ENCODE data around the gene NAV2.

The NAV2 gene

GRCh38 chr11:19933801-19934488, 221.3 kb downstream of the NAV2 start:
- H3K27ac ChIP-seq (ENCODE audit: low read depth in 2 of 2, low read length in 2 of 2) = no peak overlapping the region

GRCh38 chr11:19934828-19935259, 222.2 kb downstream of the NAV2 start:
- Histone ChIP-seq H3K9me3 (ENCODE audit: control insufficient read depth in 2 of 2, low read length in 2 of 2) (no peaks in the 10 kb centered on the region), H3K27me3 (ENCODE audit: control insufficient read depth in 2 of 2, insufficient read depth in 2 of 2, low read length in 2 of 2) (no peaks in the 10 kb centered on the region), H3K27ac (ENCODE audit: low read depth in 2 of 2, low read length in 2 of 2) (no peak overlapping the region), H3K4me3 (ENCODE audit: low read length in 2 of 2) (no peak overlapping the region), H3K9ac (ENCODE audit: low read depth in 1 of 2, low read length in 2 of 2) (no peak overlapping the region), H3K4me1 (ENCODE audit: control insufficient read depth in 2 of 2, insufficient read depth in 2 of 2, low read length in 2 of 2) (no peaks in the 10 kb centered on the region), H3K36me3 (ENCODE audit: control insufficient read depth in 2 of 2, insufficient read depth in 2 of 2, low read length in 2 of 2) (peaks cover 0 to 3% of the 10 kb centered on the region in 2 donors)

More at GRCh38 chr11:19933801-19934488, 221.3 kb downstream of the NAV2 start:
- H3K9ac ChIP-seq (ENCODE audit: low read depth in 1 of 2, low read length in 2 of 2) = no peak overlapping the region
- no peak overlapping the region for H3K4me3 ChIP-seq (ENCODE audit: low read length in 2 of 2)
- no peaks in the 10 kb centered on the region for H3K9me3 ChIP-seq (ENCODE audit: control insufficient read depth in 2 of 2, low read length in 2 of 2)
- no peaks in the 10 kb centered on the region for H3K27me3 ChIP-seq (ENCODE audit: control insufficient read depth in 2 of 2, insufficient read depth in 2 of 2, low read length in 2 of 2)
- H3K36me3 ChIP-seq (ENCODE audit: control insufficient read depth in 2 of 2, insufficient read depth in 2 of 2, low read length in 2 of 2) = peaks cover 0 to 3% of the 10 kb centered on the region in 2 donors
- H3K4me1 ChIP-seq (ENCODE audit: control insufficient read depth in 2 of 2, insufficient read depth in 2 of 2, low read length in 2 of 2) = no peaks in the 10 kb centered on the region

GRCh38 chr11:19935507-19935906, 222.9 kb downstream of the NAV2 start:
- Histone ChIP-seq H3K27ac (ENCODE audit: low read depth in 2 of 2, low read length in 2 of 2) (no peak overlapping the region), H3K9me3 (ENCODE audit: control insufficient read depth in 2 of 2, low read length in 2 of 2) (no peaks in the 10 kb centered on the region), H3K9ac (ENCODE audit: low read depth in 1 of 2, low read length in 2 of 2) (no peak overlapping the region), H3K4me3 (ENCODE audit: low read length in 2 of 2) (no peak overlapping the region), H3K4me1 (ENCODE audit: control insufficient read depth in 2 of 2, insufficient read depth in 2 of 2, low read length in 2 of 2) (no peaks in the 10 kb centered on the region), H3K27me3 (ENCODE audit: control insufficient read depth in 2 of 2, insufficient read depth in 2 of 2, low read length in 2 of 2) (no peaks in the 10 kb centered on the region), H3K36me3 (ENCODE audit: control insufficient read depth in 2 of 2, insufficient read depth in 2 of 2, low read length in 2 of 2) (peaks cover 1 to 3% of the 10 kb centered on the region in 2 donors)

- Histone ChIP-seq H3K9ac (ENCODE audit: low read depth in 1 of 2, low read length in 2 of 2) (no peak overlapping the region), H3K9me3 (ENCODE audit: control insufficient read depth in 2 of 2, low read length in 2 of 2) (no peaks in the 10 kb centered on the region), H3K27ac (ENCODE audit: low read depth in 2 of 2, low read length in 2 of 2) (no peak overlapping the region), H3K36me3 (ENCODE audit: control insufficient read depth in 2 of 2, insufficient read depth in 2 of 2, low read length in 2 of 2) (peaks cover 3 to 5% of the 10 kb centered on the region in 2 donors), H3K27me3 (ENCODE audit: control insufficient read depth in 2 of 2, insufficient read depth in 2 of 2, low read length in 2 of 2) (no peaks in the 10 kb centered on the region), H3K4me1 (ENCODE audit: control insufficient read depth in 2 of 2, insufficient read depth in 2 of 2, low read length in 2 of 2) (no peaks in the 10 kb centered on the region), H3K4me3 (ENCODE audit: low read length in 2 of 2) (no peak overlapping the region)
Observed at GRCh38 chr11:19936461-19936860, 223.8 kb downstream of the NAV2 start.

- no peaks in the 10 kb centered on the region for H3K9me3 ChIP-seq (ENCODE audit: control insufficient read depth in 2 of 2, low read length in 2 of 2)
- no peaks in the 10 kb centered on the region for H3K27me3 ChIP-seq (ENCODE audit: control insufficient read depth in 2 of 2, insufficient read depth in 2 of 2, low read length in 2 of 2)
- H3K4me3 ChIP-seq (ENCODE audit: low read length in 2 of 2) = no peak overlapping the region
- no peak overlapping the region for H3K27ac ChIP-seq (ENCODE audit: low read depth in 2 of 2, low read length in 2 of 2)
- H3K36me3 ChIP-seq (ENCODE audit: control insufficient read depth in 2 of 2, insufficient read depth in 2 of 2, low read length in 2 of 2) = peaks cover 3 to 5% of the 10 kb centered on the region in 2 donors
- H3K4me1 ChIP-seq (ENCODE audit: control insufficient read depth in 2 of 2, insufficient read depth in 2 of 2, low read length in 2 of 2) = no peaks in the 10 kb centered on the region
- no peak overlapping the region for H3K9ac ChIP-seq (ENCODE audit: low read depth in 1 of 2, low read length in 2 of 2)
Observed at GRCh38 chr11:19938169-19938856, 225.7 kb downstream of the NAV2 start.

- H3K27me3 ChIP-seq (ENCODE audit: control insufficient read depth in 2 of 2, insufficient read depth in 2 of 2, low read length in 2 of 2) = no peaks in the 10 kb centered on the region
- no peak overlapping the region for H3K27ac ChIP-seq (ENCODE audit: low read depth in 2 of 2, low read length in 2 of 2)
- no peaks in the 10 kb centered on the region for H3K4me1 ChIP-seq (ENCODE audit: control insufficient read depth in 2 of 2, insufficient read depth in 2 of 2, low read length in 2 of 2)
- no peaks in the 10 kb centered on the region for H3K9me3 ChIP-seq (ENCODE audit: control insufficient read depth in 2 of 2, low read length in 2 of 2)
- H3K36me3 ChIP-seq (ENCODE audit: control insufficient read depth in 2 of 2, insufficient read depth in 2 of 2, low read length in 2 of 2) = peaks cover 3 to 5% of the 10 kb centered on the region in 2 donors
- H3K4me3 ChIP-seq (ENCODE audit: low read length in 2 of 2) = no peak overlapping the region
- H3K9ac ChIP-seq (ENCODE audit: low read depth in 1 of 2, low read length in 2 of 2) = no peak overlapping the region
Observed at GRCh38 chr11:19938866-19939265, 226.2 kb downstream of the NAV2 start.

GRCh38 chr11:19939415-19939929, 226.8 kb downstream of the NAV2 start:
- Histone ChIP-seq H3K9ac (ENCODE audit: low read depth in 1 of 2, low read length in 2 of 2) (no peak overlapping the region), H3K4me3 (ENCODE audit: low read length in 2 of 2) (no peak overlapping the region), H3K36me3 (ENCODE audit: control insufficient read depth in 2 of 2, insufficient read depth in 2 of 2, low read length in 2 of 2) (peaks cover 3 to 5% of the 10 kb centered on the region in 2 donors), H3K27me3 (ENCODE audit: control insufficient read depth in 2 of 2, insufficient read depth in 2 of 2, low read length in 2 of 2) (no peaks in the 10 kb centered on the region), H3K27ac (ENCODE audit: low read depth in 2 of 2, low read length in 2 of 2) (no peak overlapping the region), H3K4me1 (ENCODE audit: control insufficient read depth in 2 of 2, insufficient read depth in 2 of 2, low read length in 2 of 2) (no peaks in the 10 kb centered on the region), H3K9me3 (ENCODE audit: control insufficient read depth in 2 of 2, low read length in 2 of 2) (no peaks in the 10 kb centered on the region)

- no peak overlapping the region for H3K27ac ChIP-seq (ENCODE audit: low read depth in 2 of 2, low read length in 2 of 2)
- no peaks in the 10 kb centered on the region for H3K4me1 ChIP-seq (ENCODE audit: control insufficient read depth in 2 of 2, insufficient read depth in 2 of 2, low read length in 2 of 2)
- H3K4me3 ChIP-seq (ENCODE audit: low read length in 2 of 2) = no peak overlapping the region
- no peaks in the 10 kb centered on the region for H3K9me3 ChIP-seq (ENCODE audit: control insufficient read depth in 2 of 2, low read length in 2 of 2)
- no peak overlapping the region for H3K9ac ChIP-seq (ENCODE audit: low read depth in 1 of 2, low read length in 2 of 2)
- H3K36me3 ChIP-seq (ENCODE audit: control insufficient read depth in 2 of 2, insufficient read depth in 2 of 2, low read length in 2 of 2) = peaks cover 0 to 5% of the 10 kb centered on the region in 2 donors
- no peaks in the 10 kb centered on the region for H3K27me3 ChIP-seq (ENCODE audit: control insufficient read depth in 2 of 2, insufficient read depth in 2 of 2, low read length in 2 of 2)
Observed at GRCh38 chr11:19940831-19941230, 228.2 kb downstream of the NAV2 start.

- peaks cover 0 to 1% of the 10 kb centered on the region in 2 donors for H3K4me1 ChIP-seq (ENCODE audit: control insufficient read depth in 2 of 2, insufficient read depth in 2 of 2, low read length in 2 of 2)
- H3K9me3 ChIP-seq (ENCODE audit: control insufficient read depth in 2 of 2, low read length in 2 of 2) = no peaks in the 10 kb centered on the region
- H3K36me3 ChIP-seq (ENCODE audit: control insufficient read depth in 2 of 2, insufficient read depth in 2 of 2, low read length in 2 of 2) = peaks cover 7 to 11% of the 10 kb centered on the region in 2 donors
- H3K27me3 ChIP-seq (ENCODE audit: control insufficient read depth in 2 of 2, insufficient read depth in 2 of 2, low read length in 2 of 2) = no peaks in the 10 kb centered on the region
- H3K9ac ChIP-seq (ENCODE audit: low read depth in 1 of 2, low read length in 2 of 2) = no peak overlapping the region
- no peak overlapping the region for H3K27ac ChIP-seq (ENCODE audit: low read depth in 2 of 2, low read length in 2 of 2)
- no peak overlapping the region for H3K4me3 ChIP-seq (ENCODE audit: low read length in 2 of 2)
Observed at GRCh38 chr11:19946681-19947080, 234.0 kb downstream of the NAV2 start.

GRCh38 chr11:19947537-19948114, 235.0 kb downstream of the NAV2 start:
- no peak overlapping the region for H3K9ac ChIP-seq (ENCODE audit: low read depth in 1 of 2, low read length in 2 of 2)
- peaks cover 7 to 11% of the 10 kb centered on the region in 2 donors for H3K36me3 ChIP-seq (ENCODE audit: control insufficient read depth in 2 of 2, insufficient read depth in 2 of 2, low read length in 2 of 2)
- peaks cover 3 to 7% of the 10 kb centered on the region in 2 donors for H3K4me1 ChIP-seq (ENCODE audit: control insufficient read depth in 2 of 2, insufficient read depth in 2 of 2, low read length in 2 of 2)
- H3K4me3 ChIP-seq (ENCODE audit: low read length in 2 of 2) = no peak overlapping the region
- H3K27me3 ChIP-seq (ENCODE audit: control insufficient read depth in 2 of 2, insufficient read depth in 2 of 2, low read length in 2 of 2) = no peaks in the 10 kb centered on the region
- H3K9me3 ChIP-seq (ENCODE audit: control insufficient read depth in 2 of 2, low read length in 2 of 2) = no peaks in the 10 kb centered on the region
- no peak overlapping the region for H3K27ac ChIP-seq (ENCODE audit: low read depth in 2 of 2, low read length in 2 of 2)

Data from mucosa of rectum (tissue), 2 donors.